C4-2B (cell line): ENCODE results near the gene CBARP.

ENCODE experiments used
- CTCF ChIP-seq: fragments of 450-650 bp; conservative IDR thresholded peaks from 2 replicates; pipeline ENCODE4 v1.5.1; 2017; ENCODE audit warnings: mild to moderate bottlenecking
- ZFX ChIP-seq: fragments of 450-650 bp; IDR thresholded peaks from 2 replicates; pipeline ENCODE4 v1.6.1; 2017

GRCh38 chr19:1256646-1257474 lies 19.1 kb upstream of the CBARP start:
- TF ChIP-seq CTCF (no peak), ZFX (no peak)
